Memory B cell (primary cell): ENCODE data around the gene ELK1.
"Not testable (repeated sequence)": the region's sequence is repeated elsewhere in the genome, so short reads cannot be mapped to it uniquely, and the experiment has no call there.

Source experiments
- ATAC-seq: fragments of 150-1000 bp; cut with Tn5 transposase; 2 replicates; pipeline ENCODE4 v1.10.0; 2021; ENCODE audit warnings: low read depth, mild to moderate bottlenecking, moderate library complexity
- DNase-seq, 2 donors: peaks; one replicate each; pipeline ENCODE4 v3.0.0; 2022; ENCODE audit warnings: low spot score in 2 of 2
- H3K27ac Mint-ChIP-seq: one replicate; pipeline ENCODE4 v1.8.0; 2022; ENCODE audit warnings: mild to moderate bottlenecking, moderate library complexity, mixed read lengths
- H3K27me3 Mint-ChIP-seq: one replicate; pipeline ENCODE4 v1.8.0; 2022; ENCODE audit warnings: mixed read lengths
- H3K36me3 Mint-ChIP-seq: one replicate; pipeline ENCODE4 v1.8.0; 2022; ENCODE audit warnings: mild to moderate bottlenecking, mixed read lengths
- H3K4me1 Mint-ChIP-seq: one replicate; pipeline ENCODE4 v1.8.0; 2022; ENCODE audit warnings: mixed read lengths
- H3K4me3 Mint-ChIP-seq: one replicate; pipeline ENCODE4 v1.8.0; 2022; ENCODE audit warnings: mild to moderate bottlenecking, moderate library complexity, mixed read lengths
- H3K9me3 Mint-ChIP-seq: one replicate; pipeline ENCODE4 v1.8.0; 2022; ENCODE audit warnings: mixed read lengths

The ELK1 gene

GRCh38 chrX:47612418-47612817 is 37.9 kb downstream of the ELK1 start:
- Mint-ChIP-seq H3K27ac (no peak overlapping the region), H3K27me3 (peaks cover 7% of the 10 kb centered on the region), H3K4me1 (peaks cover 5% of the 10 kb centered on the region), H3K36me3 (no peaks in the 10 kb centered on the region), H3K4me3 (no peak overlapping the region), H3K9me3 (no peaks in the 10 kb centered on the region)
- ATAC-seq (no peak), DNase-seq (no peak)

- H3K9me3 Mint-ChIP-seq, result no peaks in the 10 kb centered on the region
- no peak for DNase-seq
- H3K36me3 Mint-ChIP-seq, result no peaks in the 10 kb centered on the region
- ATAC-seq, result no peak
- peaks cover 5% of the 10 kb centered on the region for H3K4me1 Mint-ChIP-seq
- H3K4me3 Mint-ChIP-seq, result no peak overlapping the region
- H3K27ac Mint-ChIP-seq, result no peak overlapping the region
- H3K27me3 Mint-ChIP-seq, result peaks cover 7% of the 10 kb centered on the region
Observed at GRCh38 chrX:47611926-47612325, 38.4 kb downstream of the ELK1 start.

DNA sequence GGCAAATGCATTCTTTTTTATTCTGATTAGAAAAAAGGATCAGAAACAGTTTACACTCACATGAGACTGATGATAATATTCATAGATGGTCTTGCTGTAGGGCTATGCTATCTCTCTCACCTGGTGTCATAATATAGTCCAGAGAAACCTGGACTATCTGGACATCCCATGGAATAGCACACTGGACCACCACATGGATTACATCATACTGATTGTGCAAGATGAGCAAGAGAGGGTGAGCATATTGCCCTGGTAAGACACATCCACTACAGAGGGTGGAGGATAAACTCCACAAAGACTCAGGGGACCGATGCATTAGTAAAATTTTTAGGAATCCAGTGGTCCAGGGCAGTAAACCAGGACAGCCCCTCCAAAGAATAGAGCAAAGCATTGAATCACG is 38.9 kb downstream of the ELK1 start:
- no peak for ATAC-seq
- peaks cover 5% of the 10 kb centered on the region for H3K4me1 Mint-ChIP-seq
- H3K36me3 Mint-ChIP-seq, result no peaks in the 10 kb centered on the region
- H3K4me3 Mint-ChIP-seq, result no peak overlapping the region
- H3K9me3 Mint-ChIP-seq, result no peaks in the 10 kb centered on the region
- peaks cover 7% of the 10 kb centered on the region for H3K27me3 Mint-ChIP-seq
- DNase-seq, result no peak
- H3K27ac Mint-ChIP-seq, result no peak overlapping the region

GRCh38 chrX:47610511-47610910 is 39.9 kb downstream of the ELK1 start:
- no peaks in the 10 kb centered on the region for H3K9me3 Mint-ChIP-seq
- DNase-seq (no peak), ATAC-seq (no peak)
- no peaks in the 10 kb centered on the region for H3K36me3 Mint-ChIP-seq
- peaks cover 5% of the 10 kb centered on the region for H3K4me1 Mint-ChIP-seq
- H3K27me3 Mint-ChIP-seq, result peaks cover 7% of the 10 kb centered on the region
- no peak overlapping the region for H3K27ac Mint-ChIP-seq
- H3K4me3 Mint-ChIP-seq, result no peak overlapping the region

DNA sequence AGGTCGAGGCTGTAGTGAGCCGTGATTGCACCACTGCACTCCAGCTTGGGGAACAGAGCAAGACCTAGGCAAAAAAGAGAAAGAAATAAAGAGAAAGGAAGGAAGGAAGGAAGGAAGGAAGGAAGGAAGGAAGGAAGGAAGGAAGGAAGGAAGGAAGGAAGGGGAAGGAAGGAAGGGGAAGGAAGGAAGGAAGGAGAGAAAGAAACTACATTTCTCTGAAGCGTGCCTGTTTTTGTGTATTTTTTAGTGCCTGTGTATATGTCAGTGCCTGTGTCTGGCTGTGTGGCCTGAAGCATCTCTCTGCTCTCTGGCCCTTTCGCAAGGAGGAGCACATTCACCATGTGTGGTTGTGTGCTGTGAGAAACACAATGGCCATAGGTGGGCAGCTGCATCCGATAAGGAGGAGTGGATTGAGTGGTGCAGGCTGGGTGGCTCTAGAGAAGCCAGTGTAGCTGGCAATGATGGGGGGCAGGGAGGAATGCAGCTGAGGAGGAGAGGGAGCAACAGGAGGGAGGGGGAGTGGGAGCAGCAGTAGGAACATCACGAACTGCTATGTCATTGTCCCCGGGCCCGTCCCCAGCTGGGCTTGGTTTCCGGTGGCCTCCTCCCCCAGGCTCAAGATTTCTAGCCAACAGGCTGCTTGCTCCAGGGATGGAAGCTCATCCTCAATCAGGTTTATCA is 42.1 kb downstream of the ELK1 start:
- H3K36me3 Mint-ChIP-seq, result no peaks in the 10 kb centered on the region
- H3K9me3 Mint-ChIP-seq, result no peaks in the 10 kb centered on the region
- peaks cover 5% of the 10 kb centered on the region for H3K4me1 Mint-ChIP-seq
- H3K27me3 Mint-ChIP-seq, result peaks cover 8% of the 10 kb centered on the region
- H3K4me3 Mint-ChIP-seq, result no peak overlapping the region
- H3K27ac Mint-ChIP-seq, result no peak overlapping the region
- DNase-seq (no peak), ATAC-seq (no peak)

GRCh38 chrX:47607091-47607490 is 43.3 kb downstream of the ELK1 start:
- H3K9me3 Mint-ChIP-seq, result no peaks in the 10 kb centered on the region
- H3K27ac Mint-ChIP-seq, result no peak overlapping the region
- peaks cover 7% of the 10 kb centered on the region for H3K27me3 Mint-ChIP-seq
- no peak for ATAC-seq
- DNase-seq, result no peak
- peaks cover 5% of the 10 kb centered on the region for H3K4me1 Mint-ChIP-seq
- H3K4me3 Mint-ChIP-seq, result no peak overlapping the region
- no peaks in the 10 kb centered on the region for H3K36me3 Mint-ChIP-seq

DNA sequence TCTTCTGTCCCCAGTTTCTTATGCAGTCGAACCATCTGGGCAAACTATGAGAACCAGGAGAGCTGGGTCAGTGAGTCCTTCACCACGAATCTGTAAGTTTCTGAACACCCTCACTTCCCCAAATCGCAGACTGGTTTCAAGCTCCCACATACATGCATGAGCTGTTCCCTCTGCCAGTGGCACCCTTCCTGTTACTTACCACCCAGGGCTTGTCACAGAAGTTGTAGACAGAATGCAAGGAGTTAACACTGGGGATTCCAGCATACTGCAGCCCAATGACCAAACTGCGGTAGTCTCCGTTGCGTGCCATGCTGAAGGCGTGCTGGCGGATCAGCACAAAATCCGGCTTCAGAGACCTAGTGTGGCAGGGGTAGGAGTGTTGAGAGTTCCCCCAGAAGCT is 45.3 kb downstream of the ELK1 start:
- ATAC-seq (no peak), DNase-seq (no peak)
- Mint-ChIP-seq H3K4me1 (peaks cover 5% of the 10 kb centered on the region), H3K9me3 (peaks cover 5% of the 10 kb centered on the region), H3K27me3 (peaks cover 7% of the 10 kb centered on the region), H3K36me3 (no peaks in the 10 kb centered on the region), H3K4me3 (no peak overlapping the region), H3K27ac (no peak overlapping the region)

GRCh38 chrX:47603125-47603524 is 47.2 kb downstream of the ELK1 start:
- not testable (repeated sequence) for ATAC-seq, H3K4me1 Mint-ChIP-seq, H3K9me3 Mint-ChIP-seq, DNase-seq, H3K36me3 Mint-ChIP-seq, H3K27ac Mint-ChIP-seq, H3K27me3 Mint-ChIP-seq, H3K4me3 Mint-ChIP-seq

DNA sequence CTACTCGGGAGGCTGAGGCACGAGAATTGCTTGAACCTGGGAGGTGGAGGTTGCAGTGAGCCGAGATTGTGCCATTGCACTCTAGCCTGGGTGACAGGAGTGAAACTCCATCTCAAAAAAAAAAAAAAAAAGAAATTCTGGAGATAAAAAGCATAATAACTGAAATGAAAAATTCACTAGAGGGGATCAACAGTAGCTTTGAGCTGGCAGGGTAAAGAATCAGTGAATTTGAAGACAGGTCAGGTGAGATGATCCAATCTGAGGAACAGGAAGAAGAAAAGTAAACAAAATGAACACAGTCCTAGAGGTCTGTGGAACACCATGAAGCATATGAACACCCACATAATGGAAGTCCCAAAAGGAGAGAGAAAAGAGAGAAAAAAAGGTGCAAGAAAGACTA is 53.1 kb downstream of the ELK1 start:
- Mint-ChIP-seq H3K4me1 (no peaks in the 10 kb centered on the region), H3K36me3 (peaks cover 3% of the 10 kb centered on the region), H3K4me3 (no peak overlapping the region), H3K27me3 (peaks cover 4% of the 10 kb centered on the region), H3K27ac (no peak overlapping the region), H3K9me3 (peaks cover 10% of the 10 kb centered on the region)
- DNase-seq (no peak), ATAC-seq (no peak)

- H3K27me3 Mint-ChIP-seq, result peaks cover 4% of the 10 kb centered on the region
Observed at GRCh38 chrX:47596256-47596655, 54.1 kb downstream of the ELK1 start.

GRCh38 chrX:47595716-47596251 is 54.6 kb downstream of the ELK1 start:
- H3K27ac Mint-ChIP-seq, result no peak overlapping the region
- H3K4me3 Mint-ChIP-seq, result no peak overlapping the region

More at GRCh38 chrX:47596256-47596655, 54.1 kb downstream of the ELK1 start:
- Mint-ChIP-seq H3K36me3 (peaks cover 3% of the 10 kb centered on the region), H3K9me3 (peaks cover 10% of the 10 kb centered on the region), H3K27ac (no peak overlapping the region), H3K4me1 (no peaks in the 10 kb centered on the region), H3K4me3 (no peak overlapping the region)
- ATAC-seq (no peak), DNase-seq (no peak)

GRCh38 chrX:47593522-47593921 is 56.8 kb downstream of the ELK1 start:
- Mint-ChIP-seq H3K36me3 (peaks cover 3% of the 10 kb centered on the region), H3K27me3 (peaks cover 4% of the 10 kb centered on the region), H3K27ac (no peak overlapping the region), H3K4me1 (no peaks in the 10 kb centered on the region), H3K9me3 (peaks cover 5% of the 10 kb centered on the region), H3K4me3 (no peak overlapping the region)
- ATAC-seq (no peak), DNase-seq (no peak)

More at GRCh38 chrX:47595716-47596251, 54.6 kb downstream of the ELK1 start:
- Mint-ChIP-seq H3K4me1 (no peaks in the 10 kb centered on the region), H3K36me3 (peaks cover 3% of the 10 kb centered on the region), H3K9me3 (peaks cover 9% of the 10 kb centered on the region), H3K27me3 (peaks cover 4% of the 10 kb centered on the region)
- ATAC-seq, result no peak
- DNase-seq, result no peak

- no peak overlapping the region for H3K27ac Mint-ChIP-seq
Observed at GRCh38 chrX:47590984-47591383, 59.4 kb downstream of the ELK1 start.

DNA sequence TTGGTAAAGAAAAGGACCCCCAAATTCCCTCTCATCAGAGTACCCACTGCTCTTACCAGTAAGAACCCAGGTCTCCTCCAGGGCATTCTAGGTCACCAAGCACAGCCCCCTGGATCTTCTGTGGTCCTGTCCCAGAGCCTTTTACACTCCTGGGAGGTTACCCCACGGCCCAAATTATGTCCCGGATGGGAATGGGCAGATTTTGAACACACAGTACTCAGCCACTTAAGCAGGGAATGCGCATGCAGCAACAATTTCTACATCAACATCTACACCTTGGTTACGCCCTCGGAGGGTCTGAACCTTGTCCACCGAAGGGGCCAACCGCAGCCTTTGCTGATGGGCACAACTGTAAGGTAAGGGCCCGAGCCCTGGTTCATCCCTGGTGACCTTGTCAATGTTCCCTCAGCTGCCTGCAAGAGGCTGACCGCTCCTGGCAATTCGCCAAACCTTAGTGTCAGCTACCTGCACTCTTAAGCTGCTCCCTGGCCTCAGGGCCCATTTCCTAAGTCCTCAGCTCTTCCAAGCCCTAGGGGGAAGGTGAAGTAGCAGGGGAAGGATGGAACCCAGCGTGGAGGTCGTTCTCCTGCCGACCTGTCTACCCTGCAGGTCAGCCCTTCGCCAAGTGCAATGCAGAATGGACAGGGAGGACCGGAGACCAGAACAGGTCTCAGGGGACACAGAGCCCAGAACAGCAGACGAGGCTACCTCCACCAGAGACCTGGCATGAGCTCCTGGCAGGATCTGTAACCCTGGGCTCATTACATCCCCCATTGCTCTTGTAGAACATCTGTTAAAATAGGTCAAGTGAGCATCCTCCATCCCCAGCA is 62.2 kb downstream of the ELK1 start:
- Mint-ChIP-seq H3K4me1 (peaks cover 7% of the 10 kb centered on the region), H3K9me3 (no peaks in the 10 kb centered on the region), H3K4me3 (no peak overlapping the region), H3K27ac (no peak overlapping the region), H3K36me3 (no peaks in the 10 kb centered on the region), H3K27me3 (no peaks in the 10 kb centered on the region)
- no peak for DNase-seq
- ATAC-seq, result no peak

More at GRCh38 chrX:47590984-47591383, 59.4 kb downstream of the ELK1 start:
- ATAC-seq (no peak), DNase-seq (no peak)
- H3K4me1 Mint-ChIP-seq, result no peaks in the 10 kb centered on the region
- no peaks in the 10 kb centered on the region for H3K9me3 Mint-ChIP-seq
- H3K27me3 Mint-ChIP-seq, result no peaks in the 10 kb centered on the region
- no peaks in the 10 kb centered on the region for H3K36me3 Mint-ChIP-seq
- H3K4me3 Mint-ChIP-seq, result no peak overlapping the region
